Mucosa of descending colon (tissue), 3 donors: ENCODE results near the gene CHD8. TPM values are rescaled to one million over a fixed set of nuclear protein-coding genes. Genes with fewer than 3 reads are reported as not detected.

Experiments used
- ATAC-seq: fragments of 200-7000 bp; cut with Tn5 transposase; one replicate; pipeline ENCODE4 v1.9.1; 2020; ENCODE audit warnings: mild to moderate bottlenecking, moderate library complexity
- DNase-seq, 3 donors: peaks; one replicate each; pipeline ENCODE4 v3.0.0-alpha.2; 2020
- H3K36me3 ChIP-seq: fragments of 200-600 bp; one replicate; pipeline ENCODE4 v1.8.0; 2021; ENCODE audit warnings: low read depth, mild to moderate bottlenecking
- H3K4me1 ChIP-seq: fragments of 200-600 bp; one replicate; pipeline ENCODE4 v1.8.0; 2021; ENCODE audit warnings: low read depth, mild to moderate bottlenecking
- H3K4me3 ChIP-seq: fragments of 200-600 bp; one replicate; pipeline ENCODE4 v1.8.0; 2021; ENCODE audit warnings: mild to moderate bottlenecking
- H3K9me3 ChIP-seq: fragments of 200-600 bp; one replicate; pipeline ENCODE4 v1.8.0; 2021; ENCODE audit warnings: mild to moderate bottlenecking
- intact Hi-C, 2 donors: fragments of 100-400 bp; cut with DNase I in 1 of 2; cut with micrococcal nuclease in 1 of 2; formaldehyde crosslinking; loops; one replicate each; pipeline versions ENCODE4 v1.11.0 to v1.11.1; 2022; cut with DNase I, micrococcal nuclease
- total RNA-seq, 3 donors: library from RNA; stranded (reverse); fragmentation: NEBNext Ultra II Directional in 2 of 3; extraction: Animal tissue kit (Norgen Biotek cat#: 25700) in 2 of 3; gene quantifications; one replicate each; pipeline versions ENCODE4 v1.2.1 to v1.2.4, GENCODE V29; 2021 to 2023
- TF ChIP-seq, protein P1 (sequence below): fragments of 200-600 bp; IDR thresholded peaks from one replicate; pipeline ENCODE4 v1.8.0; 2022; ENCODE audit warnings: antibody characterized with exemption, mild to moderate bottlenecking
- donor health status: DM: no; HTN: no; CAD: no; lungs with moderate emphysema.
- donor health status: DM: no; HTN: no; CAD: no.
- donor health status: DM: no; HTN: yes; CAD: no.

CHD8 gene
- total RNA-seq, 3 donors from 2014 or later = 54.3 to 69.1 (median 60.5) TPM

DNA sequence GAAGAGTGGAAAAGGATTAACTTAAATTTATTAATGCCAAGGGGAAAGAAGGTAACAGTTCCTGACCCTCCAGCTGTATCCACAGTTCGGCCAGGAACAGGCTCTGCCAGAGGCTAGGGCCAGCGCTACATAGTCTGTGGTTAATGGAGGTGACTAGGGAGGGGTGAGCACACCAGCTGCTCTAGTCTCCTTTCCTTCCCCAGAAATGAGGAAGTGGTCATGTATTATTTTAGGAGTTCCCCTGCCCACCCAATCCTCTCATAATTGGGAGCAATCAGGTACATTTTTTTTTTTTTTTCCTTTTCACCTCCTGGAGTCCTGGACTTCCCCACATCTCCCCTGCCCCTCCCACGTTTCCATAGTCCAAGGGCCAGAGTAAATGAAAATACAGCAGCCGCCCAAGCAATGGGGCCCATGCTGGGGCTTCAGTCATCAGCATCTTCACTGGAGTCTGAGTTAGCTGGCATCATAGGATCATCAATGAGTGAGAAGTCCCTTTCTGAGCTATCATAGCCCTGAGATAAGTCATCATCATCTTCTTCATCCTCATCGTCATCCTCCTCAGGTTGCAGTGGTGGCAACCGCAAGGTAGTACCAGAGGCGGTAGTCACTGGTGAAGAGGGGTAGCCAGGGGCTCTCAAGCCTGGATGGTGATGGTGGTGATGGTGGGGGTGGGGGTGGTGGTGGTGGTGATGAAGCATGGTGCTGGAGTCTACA lies 70.6 kb downstream of the CHD8 start:
- ATAC-seq (no peak), DNase-seq (peak in 1 of 3 donors; percentile 8)
- H3K36me3 ChIP-seq = no peaks in the 10 kb centered on the region
- H3K4me1 ChIP-seq = peaks cover 14% of the 10 kb centered on the region
- H3K9me3 ChIP-seq = no peaks in the 10 kb centered on the region
- TF ChIP-seq, protein P1, sequence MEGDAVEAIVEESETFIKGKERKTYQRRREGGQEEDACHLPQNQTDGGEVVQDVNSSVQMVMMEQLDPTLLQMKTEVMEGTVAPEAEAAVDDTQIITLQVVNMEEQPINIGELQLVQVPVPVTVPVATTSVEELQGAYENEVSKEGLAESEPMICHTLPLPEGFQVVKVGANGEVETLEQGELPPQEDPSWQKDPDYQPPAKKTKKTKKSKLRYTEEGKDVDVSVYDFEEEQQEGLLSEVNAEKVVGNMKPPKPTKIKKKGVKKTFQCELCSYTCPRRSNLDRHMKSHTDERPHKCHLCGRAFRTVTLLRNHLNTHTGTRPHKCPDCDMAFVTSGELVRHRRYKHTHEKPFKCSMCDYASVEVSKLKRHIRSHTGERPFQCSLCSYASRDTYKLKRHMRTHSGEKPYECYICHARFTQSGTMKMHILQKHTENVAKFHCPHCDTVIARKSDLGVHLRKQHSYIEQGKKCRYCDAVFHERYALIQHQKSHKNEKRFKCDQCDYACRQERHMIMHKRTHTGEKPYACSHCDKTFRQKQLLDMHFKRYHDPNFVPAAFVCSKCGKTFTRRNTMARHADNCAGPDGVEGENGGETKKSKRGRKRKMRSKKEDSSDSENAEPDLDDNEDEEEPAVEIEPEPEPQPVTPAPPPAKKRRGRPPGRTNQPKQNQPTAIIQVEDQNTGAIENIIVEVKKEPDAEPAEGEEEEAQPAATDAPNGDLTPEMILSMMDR = no peak
- no peak overlapping the region for H3K4me3 ChIP-seq
- intact Hi-C loops = no loop called here

DNA sequence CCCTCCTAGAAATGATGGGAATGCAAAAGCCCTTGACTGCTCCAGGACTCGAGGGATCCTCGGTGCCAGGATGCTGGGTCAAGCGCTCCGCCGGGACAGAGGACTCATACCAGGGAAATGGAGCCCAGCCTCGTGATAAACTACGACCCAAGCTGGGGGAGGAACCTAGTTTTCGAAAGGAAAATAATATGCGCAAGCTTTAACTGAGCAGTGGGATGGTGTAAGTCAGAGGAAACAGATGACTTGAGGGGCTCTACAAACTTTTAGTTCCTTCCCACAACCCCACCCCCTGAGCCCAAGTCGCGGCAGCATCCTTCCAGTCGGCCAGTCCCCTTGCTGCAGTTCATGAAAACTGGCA lies 71.5 kb downstream of the CHD8 start:
- no peaks in the 10 kb centered on the region for H3K36me3 ChIP-seq
- no peaks in the 10 kb centered on the region for H3K9me3 ChIP-seq
- H3K4me1 ChIP-seq = peaks cover 14% of the 10 kb centered on the region
- peak overlapping the region; percentile 49 for H3K4me3 ChIP-seq
- peak; percentile 5 for ATAC-seq
- TF ChIP-seq, protein P1 = no peak
- DNase-seq = no peak
- intact Hi-C loops = no loop called here

DNA sequence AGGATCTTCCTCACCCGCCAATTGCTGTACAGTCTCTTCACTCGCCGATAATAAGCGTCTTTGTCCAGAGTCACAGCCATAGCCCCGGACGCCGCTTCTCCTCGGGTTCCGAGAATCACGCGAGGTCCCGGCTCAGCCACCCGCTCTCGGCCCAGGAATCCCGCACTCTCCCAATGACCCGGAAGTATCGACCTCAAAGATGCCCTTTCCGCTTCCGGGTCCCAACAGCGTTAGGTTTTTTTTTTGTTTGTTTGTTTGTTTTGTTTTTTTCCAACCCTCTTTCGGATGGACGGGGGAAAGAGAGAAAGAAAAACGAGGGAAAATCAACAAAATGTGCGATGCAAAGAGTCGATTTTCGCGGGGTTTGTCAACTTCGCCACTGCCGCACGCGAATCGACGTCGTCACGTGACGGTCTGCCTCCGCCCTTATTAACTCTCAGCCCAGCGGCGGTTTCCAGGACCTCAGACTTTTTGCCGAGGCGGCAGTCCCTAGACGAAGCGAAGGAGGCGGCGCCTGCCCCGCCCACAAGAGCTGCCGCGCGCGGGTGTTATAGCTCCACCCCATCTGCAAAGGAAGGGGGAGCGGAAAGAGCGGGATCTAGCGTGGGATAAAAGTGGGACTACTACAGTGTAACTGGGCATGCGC lies 72.0 kb downstream of the CHD8 start, which contains the start of gene SUPT16H:
TSS of gene SUPT16H (minus strand) at position 172 of the 646 bp plus-strand sequence. CDS start at position 80, 92 bp downstream.
- DNase-seq = peak; percentile 96 to 98 (median 97)
- H3K9me3 ChIP-seq = no peaks in the 10 kb centered on the region
- TF ChIP-seq, protein P1 = no peak
- H3K4me1 ChIP-seq = peaks cover 14% of the 10 kb centered on the region
- intact Hi-C loops = no loop called here
- ATAC-seq = peak; percentile 98
- H3K36me3 ChIP-seq = no peaks in the 10 kb centered on the region
- H3K4me3 ChIP-seq = peak within 1 kb of the TSS; percentile 49

DNA sequence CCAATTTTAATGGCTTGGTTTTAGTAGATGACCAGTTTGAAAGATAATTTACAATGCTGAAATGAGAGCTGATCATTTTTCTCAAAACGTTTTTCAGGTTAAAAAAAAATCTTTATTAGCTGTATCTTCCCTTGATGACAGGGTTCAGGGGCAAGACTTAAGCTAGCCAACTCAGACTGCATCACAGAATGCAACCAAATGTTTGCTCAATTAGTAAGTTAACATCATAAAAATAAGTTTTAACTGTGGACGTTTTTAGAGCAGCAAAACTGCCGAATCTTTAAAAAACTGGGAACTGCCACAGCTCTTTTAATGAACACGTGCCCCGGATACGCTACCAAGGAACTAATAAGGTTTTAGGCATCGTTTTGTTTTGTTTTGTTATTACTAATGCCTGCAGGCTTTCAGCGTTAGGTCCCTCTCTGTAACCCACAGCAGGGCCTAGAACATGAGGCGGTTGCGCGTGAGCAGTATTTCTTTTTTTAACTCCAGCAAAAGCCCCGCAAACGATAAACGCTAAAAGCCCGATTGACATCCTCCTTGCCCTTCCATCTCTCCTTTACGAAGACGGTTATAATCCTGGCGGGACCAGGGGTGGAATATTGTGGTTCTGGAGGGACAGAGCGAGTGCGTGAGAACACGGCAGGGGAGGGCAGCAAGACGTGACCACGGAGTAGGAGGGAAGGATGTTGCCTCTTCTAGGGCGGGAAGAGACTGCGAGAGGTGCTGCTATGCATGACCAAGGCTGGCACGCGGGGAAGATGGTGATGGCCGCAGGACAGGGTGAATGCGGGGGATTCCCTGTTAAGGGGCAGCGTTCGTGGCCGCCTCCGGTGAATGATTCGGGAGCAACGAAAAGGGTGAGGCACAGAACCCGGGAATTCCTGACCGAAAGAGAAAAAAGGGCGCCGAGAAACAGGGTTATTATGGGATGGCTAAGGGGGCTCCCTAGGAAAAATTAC lies 72.8 kb downstream of the CHD8 start:
- H3K4me3 ChIP-seq = peak overlapping the region; percentile 49
- no peaks in the 10 kb centered on the region for H3K36me3 ChIP-seq
- H3K9me3 ChIP-seq = no peaks in the 10 kb centered on the region
- peaks cover 14% of the 10 kb centered on the region for H3K4me1 ChIP-seq
- DNase-seq (peak; percentile 46 to 70 (median 58)), ATAC-seq (peak; percentile 61)
- TF ChIP-seq, protein P1 = no peak
- intact Hi-C loops = no loop called here

DNA sequence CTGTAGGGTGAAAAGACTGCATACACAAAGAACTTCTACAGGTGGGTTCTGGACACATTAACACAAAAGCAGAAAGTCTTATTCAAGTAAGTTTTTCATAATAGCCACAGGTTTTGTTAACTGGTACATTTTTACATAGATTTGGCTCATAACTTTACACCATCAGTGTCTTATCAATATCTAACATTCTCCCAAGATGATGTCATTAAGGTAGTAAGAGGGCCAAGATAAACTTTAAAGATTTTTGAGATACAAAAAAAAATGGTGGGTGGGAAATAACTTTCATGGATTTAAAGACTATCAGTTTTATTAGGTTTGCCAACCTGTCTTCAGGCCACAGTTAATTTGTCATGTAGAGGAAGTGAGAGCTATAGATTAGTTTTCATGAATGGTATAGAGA lies 73.8 kb downstream of the CHD8 start:
- intact Hi-C loops = no loop called here
- DNase-seq (no peak), ATAC-seq (no peak)
- peaks cover 14% of the 10 kb centered on the region for H3K4me1 ChIP-seq
- no peaks in the 10 kb centered on the region for H3K36me3 ChIP-seq
- TF ChIP-seq, protein P1 = no peak
- no peaks in the 10 kb centered on the region for H3K9me3 ChIP-seq
- no peak overlapping the region for H3K4me3 ChIP-seq
